IPS-15b (cell line): ENCODE measurements around the gene CLEC4A.
"Not testable (repeated sequence)": the region's sequence is repeated elsewhere in the genome, so short reads cannot be mapped to it uniquely, and the experiment has no call there.

Source experiments
- H3K27me3 ChIP-seq: one replicate; pipeline ENCODE4 v1.6.1; 2013; ENCODE audit warnings: low read length; ENCODE audit not compliant: control insufficient read depth, insufficient read depth
- H3K36me3 ChIP-seq: one replicate; pipeline ENCODE4 v1.6.1; 2013; ENCODE audit warnings: low read length; ENCODE audit not compliant: control insufficient read depth, insufficient read depth
- H3K4me1 ChIP-seq: one replicate; pipeline ENCODE4 v1.6.1; 2013; ENCODE audit warnings: mild to moderate bottlenecking, low read length; ENCODE audit not compliant: control insufficient read depth, insufficient read depth
- H3K4me3 ChIP-seq: one replicate; pipeline ENCODE4 v1.5.1; 2013; ENCODE audit warnings: low read depth, low read length
- H3K9ac ChIP-seq: one replicate; pipeline ENCODE4 v1.6.1; 2013; ENCODE audit warnings: low read depth, mild to moderate bottlenecking, low read length
- H3K9me3 ChIP-seq: one replicate; pipeline ENCODE4 v1.6.1; 2013; ENCODE audit warnings: mild to moderate bottlenecking, low read length; ENCODE audit not compliant: control insufficient read depth, insufficient read depth

Gene CLEC4A

DNA sequence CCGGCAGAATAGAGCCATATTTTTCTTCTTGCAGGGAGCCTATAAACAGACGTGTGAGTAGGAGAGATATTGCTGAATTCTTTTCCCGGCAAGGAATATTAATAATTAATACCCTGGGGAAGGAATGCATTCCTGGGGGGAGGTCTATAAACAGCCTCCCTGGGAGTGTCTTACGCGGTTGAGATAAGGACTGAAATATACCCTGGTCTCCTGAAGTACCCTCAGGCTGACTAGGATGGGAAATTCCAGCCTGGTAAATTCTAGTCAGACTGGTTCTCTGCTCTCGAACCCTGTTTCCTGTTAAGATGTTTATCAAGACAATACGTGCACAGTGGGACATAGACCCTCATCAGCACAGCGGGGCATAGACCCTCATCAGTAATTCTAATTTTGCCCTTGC lies 18.2 kb downstream of the CLEC4A start:
- H3K36me3 ChIP-seq, H3K9ac ChIP-seq, H3K27me3 ChIP-seq, H3K4me3 ChIP-seq, H3K9me3 ChIP-seq: not testable (repeated sequence)
- peaks cover 12% of the 10 kb centered on the region for H3K4me1 ChIP-seq

DNA sequence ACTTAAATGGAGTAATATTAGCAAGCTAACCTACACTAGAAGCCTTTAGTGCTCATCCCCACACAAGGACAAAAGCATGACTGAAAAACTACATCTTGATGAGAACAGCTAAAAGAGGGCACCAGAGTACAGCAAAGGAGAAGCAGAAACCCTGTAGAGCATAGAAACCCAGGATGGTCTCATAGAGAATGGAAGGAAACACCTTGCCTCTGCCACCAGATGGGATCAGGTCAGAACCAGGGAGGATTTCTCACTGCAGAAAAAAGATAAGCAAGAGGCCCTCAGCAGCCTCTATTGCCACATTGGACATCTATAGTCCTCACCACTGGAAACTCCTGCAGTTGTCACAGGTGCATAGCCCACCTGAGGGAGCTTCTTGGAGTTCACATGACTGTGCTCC lies 19.8 kb downstream of the CLEC4A start:
- Histone ChIP-seq H3K36me3 (no peaks in the 10 kb centered on the region), H3K4me3 (no peak overlapping the region), H3K9ac (no peak overlapping the region), H3K4me1 (peaks cover 14% of the 10 kb centered on the region), H3K9me3 (no peaks in the 10 kb centered on the region), H3K27me3 (no peaks in the 10 kb centered on the region)

DNA sequence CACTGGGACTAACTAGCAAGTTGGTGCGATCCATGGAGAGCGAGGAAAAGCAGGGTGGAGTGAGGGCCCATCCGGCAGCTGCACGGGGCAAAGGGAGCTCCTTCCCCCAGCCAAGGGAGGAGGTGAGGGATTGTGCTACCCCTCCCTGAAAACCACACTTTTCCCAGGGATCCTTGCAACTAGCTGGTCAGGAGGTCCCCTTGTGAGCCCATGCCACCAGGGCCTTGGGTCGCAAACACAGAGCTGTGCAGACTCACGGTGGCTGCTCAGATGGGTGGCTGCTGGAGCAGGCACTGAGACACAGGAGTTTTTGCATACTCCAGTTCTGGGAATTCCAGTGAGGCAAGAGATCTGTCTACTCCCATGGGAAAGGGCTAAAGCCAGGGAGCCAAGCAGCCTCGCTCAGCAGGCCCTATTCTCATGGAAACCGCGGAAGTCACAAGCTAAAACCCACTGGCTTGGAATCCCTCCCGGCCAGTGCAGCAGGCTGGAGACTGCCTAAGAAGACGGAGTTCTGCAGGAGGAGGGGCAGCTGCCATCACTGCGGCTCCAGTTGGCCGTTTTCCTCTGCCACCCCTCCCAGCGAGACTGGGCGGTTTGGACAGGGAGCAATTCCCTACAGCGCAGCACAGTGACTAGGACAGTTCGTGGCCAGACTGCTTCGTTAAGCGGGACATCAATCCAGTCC lies 22.5 kb downstream of the CLEC4A start:
- Histone ChIP-seq H3K27me3 (no peaks in the 10 kb centered on the region), H3K4me1 (peaks cover 14% of the 10 kb centered on the region), H3K9me3 (no peaks in the 10 kb centered on the region), H3K9ac (peak overlapping the region; percentile 18), H3K4me3 (peak overlapping the region; percentile 1), H3K36me3 (no peaks in the 10 kb centered on the region)

DNA sequence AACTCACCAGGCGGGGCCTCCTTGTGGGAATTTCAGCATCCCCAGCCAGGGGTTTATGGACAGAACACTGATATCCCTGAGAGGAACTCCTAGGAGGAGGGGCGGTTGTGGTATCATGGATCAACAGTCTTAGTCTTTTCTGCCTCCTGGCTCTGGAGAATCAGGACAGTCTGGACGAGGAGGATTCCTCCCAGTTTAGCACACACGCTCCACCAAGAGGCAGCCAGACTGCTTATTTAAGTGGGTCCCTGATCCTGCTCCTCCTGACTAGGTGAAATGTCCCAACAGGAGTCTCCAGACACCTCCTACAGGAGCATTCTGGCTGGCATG lies 23.0 kb downstream of the CLEC4A start:
- Histone ChIP-seq H3K9me3 (no peaks in the 10 kb centered on the region), H3K9ac (peak overlapping the region; percentile 18), H3K4me1 (peaks cover 14% of the 10 kb centered on the region)

DNA sequence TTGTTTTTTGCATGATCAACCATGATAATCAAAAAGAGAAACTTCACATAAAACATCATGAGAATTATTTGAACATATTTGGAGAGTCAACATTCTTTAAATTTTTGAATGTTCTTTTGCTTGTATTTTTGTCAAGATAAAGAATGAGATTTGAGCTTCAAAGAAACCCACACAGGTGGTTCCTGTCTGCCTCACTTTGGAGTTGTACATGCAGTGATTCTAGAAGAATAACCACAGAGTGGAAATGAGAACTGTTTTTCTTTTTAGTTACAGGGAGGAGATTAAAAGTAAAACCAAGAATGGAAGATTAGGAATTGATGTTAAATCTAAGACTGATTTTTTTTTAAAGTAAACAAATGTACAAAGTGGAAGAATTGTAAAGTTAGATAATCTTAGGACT lies 31.1 kb downstream of the CLEC4A start:
- Histone ChIP-seq H3K4me1 (peaks cover 5% of the 10 kb centered on the region), H3K36me3 (no peaks in the 10 kb centered on the region), H3K9me3 (no peaks in the 10 kb centered on the region), H3K4me3 (no peak overlapping the region), H3K9ac (no peak overlapping the region), H3K27me3 (no peaks in the 10 kb centered on the region)

More for the DNA sequence above, 23.0 kb downstream of the CLEC4A start:
- Histone ChIP-seq H3K27me3 (no peaks in the 10 kb centered on the region), H3K36me3 (no peaks in the 10 kb centered on the region), H3K4me3 (peak overlapping the region; percentile 1)

DNA sequence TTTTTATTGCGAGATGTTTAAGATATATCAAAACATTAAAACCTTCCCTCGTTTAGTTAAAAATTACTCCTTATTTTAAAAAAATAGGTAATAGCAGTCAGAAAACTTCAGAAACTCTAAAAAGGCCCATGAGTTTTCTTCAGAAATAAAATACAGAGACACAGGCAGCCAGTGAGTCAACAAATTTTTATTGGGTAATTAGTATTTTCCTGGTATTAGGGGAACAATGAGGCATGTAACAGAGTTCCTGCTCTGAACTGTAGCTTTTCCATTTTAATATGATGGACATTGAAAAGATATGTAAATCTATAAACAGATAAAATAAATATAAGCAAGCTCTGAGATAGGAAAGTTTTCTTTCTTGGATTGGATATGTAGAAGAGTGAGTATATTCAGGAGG lies 33.0 kb downstream of the CLEC4A start:
- Histone ChIP-seq H3K27me3 (no peaks in the 10 kb centered on the region), H3K4me3 (no peak overlapping the region), H3K4me1 (peaks cover 5% of the 10 kb centered on the region), H3K36me3 (no peaks in the 10 kb centered on the region), H3K9ac (no peak overlapping the region), H3K9me3 (no peaks in the 10 kb centered on the region)

DNA sequence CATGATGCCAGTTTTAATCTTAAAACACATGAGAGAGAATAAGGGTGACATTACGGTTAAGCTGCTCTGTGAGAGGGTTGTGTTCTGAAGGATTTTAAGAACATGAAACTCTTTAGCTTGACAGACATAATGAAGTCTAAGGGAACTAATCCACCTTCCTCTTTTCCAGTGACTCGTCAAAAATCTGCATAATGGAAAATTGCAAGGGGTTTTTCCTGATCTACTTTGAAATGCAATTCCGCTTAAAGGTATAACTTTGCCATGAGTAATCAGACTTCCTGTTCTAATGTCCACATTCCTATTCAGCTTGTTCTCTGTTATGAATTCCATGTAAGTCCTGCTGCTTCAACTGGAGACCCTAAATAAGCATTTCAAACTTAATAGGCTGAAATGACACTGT lies 33.4 kb downstream of the CLEC4A start, which contains the start of gene ZNF705A:
Gene ZNF705A (plus strand): TSS at position 171 of the 400 bp plus-strand sequence. CDS start 15,611 bp downstream, outside the sequence.
- Histone ChIP-seq H3K4me1 (peaks cover 5% of the 10 kb centered on the region), H3K4me3 (no peak within 1 kb of the TSS), H3K36me3 (no peaks in the 10 kb centered on the region), H3K9me3 (no peaks in the 10 kb centered on the region), H3K9ac (no peak within 1 kb of the TSS), H3K27me3 (no peaks in the 10 kb centered on the region)

DNA sequence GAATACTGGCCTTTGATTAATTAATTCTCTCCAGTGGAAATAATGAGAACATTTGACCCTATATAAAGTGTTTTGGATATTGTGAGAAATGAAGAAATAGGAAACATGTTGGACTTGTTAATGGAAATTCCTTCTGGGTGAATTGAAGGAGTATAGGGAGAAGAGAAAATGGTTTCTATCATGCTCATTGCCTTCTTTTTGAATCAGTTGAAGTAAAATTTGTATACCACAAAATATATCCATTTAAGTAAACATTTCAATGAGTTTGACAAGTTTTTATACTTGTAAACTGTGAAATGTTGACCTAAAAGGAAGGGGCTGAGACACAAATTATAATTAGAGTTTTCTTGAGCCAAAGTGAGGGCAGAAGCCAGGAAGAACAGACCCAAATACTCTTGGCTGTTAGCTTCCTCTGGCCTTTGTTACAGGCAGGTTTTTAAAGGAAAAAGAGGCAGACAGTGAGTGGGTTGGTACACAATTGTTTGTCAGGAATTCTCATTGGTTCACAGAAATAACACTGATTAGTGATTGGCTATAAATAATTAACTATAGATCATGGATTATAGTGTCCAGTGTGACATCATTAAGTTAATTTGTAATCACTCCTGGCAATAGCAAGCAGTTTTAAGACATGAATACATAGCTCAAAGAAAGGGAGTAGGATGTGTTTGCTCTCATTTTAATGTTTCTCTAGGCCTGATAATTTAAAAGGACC lies 34.2 kb downstream of the CLEC4A start:
- Histone ChIP-seq H3K27me3 (no peaks in the 10 kb centered on the region), H3K9ac (no peak overlapping the region), H3K4me3 (no peak overlapping the region), H3K4me1 (peaks cover 5% of the 10 kb centered on the region), H3K9me3 (no peaks in the 10 kb centered on the region), H3K36me3 (no peaks in the 10 kb centered on the region)

DNA sequence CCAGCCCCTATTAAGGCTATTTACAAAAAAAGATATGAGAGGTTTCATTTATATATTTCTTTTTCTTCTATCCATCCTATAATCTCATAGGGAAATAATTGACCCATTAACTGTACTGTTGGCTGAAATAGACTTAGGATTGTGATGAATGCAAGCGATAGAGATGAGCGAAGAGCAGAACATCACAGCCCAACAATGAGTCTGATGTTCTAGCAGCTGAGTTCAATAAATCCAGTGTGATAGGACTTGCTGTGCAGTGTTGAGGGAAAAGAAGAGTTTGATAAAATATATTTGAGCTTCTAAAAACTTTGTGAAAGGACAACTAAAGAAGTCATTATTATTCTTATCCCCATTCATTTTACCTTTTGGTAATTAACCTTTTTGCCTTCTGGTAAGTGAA lies 49.5 kb downstream of the CLEC4A start:
- not testable (repeated sequence) for H3K36me3 ChIP-seq, H3K27me3 ChIP-seq, H3K9ac ChIP-seq, H3K9me3 ChIP-seq, H3K4me1 ChIP-seq, H3K4me3 ChIP-seq

DNA sequence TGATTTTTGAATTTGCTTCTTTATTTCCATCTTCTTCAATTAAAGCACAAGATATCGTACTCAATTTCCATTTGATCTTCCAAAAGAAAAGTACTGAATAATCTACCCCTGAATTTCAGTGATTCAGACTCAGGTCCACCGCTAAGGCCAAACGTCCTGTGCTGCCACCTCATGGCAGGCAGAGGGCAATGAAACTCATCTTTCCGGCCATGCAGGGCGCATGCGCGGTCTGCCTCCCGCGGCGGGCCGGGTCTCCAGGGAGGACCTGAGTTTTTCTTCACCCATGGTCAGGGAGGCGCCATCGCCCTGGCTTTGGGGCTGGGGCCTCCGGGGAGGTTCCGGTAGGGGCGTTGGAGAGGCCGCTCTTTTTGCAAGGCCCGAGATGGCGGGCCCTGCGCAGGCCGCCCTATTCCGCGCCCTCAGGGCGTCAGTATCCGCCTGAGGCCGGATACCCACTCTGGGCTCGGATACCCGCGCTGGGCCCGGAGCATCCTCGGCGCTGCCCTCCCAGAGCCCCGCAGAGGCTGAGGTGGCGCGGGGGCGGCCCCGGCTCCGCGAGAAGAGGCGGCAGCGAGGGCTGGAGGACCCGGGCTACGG lies 56.7 kb downstream of the CLEC4A start:
- not testable (repeated sequence) for H3K27me3 ChIP-seq, H3K36me3 ChIP-seq, H3K9me3 ChIP-seq, H3K9ac ChIP-seq, H3K4me1 ChIP-seq
- peak overlapping the region; percentile 37 for H3K4me3 ChIP-seq

DNA sequence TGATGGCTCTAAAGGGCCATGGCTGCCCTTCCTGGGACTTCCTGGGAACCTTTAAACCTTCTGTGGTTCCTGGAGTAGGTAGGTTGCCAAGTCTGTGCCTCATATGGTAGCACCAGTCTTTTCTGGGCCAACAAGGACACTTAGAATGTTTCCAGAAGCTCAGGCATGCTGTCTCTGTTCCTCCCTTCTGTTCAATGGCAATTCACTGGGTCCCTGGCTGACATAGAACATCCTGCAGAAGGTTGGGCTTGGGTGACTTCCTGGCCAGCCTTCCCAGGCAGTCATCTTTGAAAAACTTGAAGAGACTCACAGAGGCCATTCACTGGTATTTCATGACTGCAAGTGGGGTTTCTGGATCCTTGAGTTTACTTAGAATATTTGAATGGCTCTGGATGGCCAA lies 57.9 kb downstream of the CLEC4A start:
- not testable (repeated sequence) for H3K4me3 ChIP-seq, H3K36me3 ChIP-seq, H3K9me3 ChIP-seq, H3K27me3 ChIP-seq, H3K9ac ChIP-seq, H3K4me1 ChIP-seq

DNA sequence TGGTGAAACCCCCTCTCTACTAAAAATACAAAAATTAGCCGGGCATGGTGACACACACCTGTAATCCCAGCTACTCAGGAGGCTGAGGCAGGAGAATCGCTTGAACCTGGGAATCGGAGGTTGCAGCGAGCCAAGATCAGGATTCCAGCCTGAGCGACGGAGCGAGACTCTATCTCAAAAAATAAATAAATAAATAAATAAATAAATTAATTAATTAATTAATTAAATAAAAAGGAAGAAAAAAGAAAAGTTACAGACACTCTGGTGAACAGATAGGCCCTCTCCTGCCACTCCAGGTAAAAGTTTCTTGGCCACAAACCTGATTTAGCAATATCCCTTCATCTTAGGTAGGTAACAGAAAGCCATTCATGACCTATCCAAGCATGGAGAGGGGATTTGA lies 59.5 kb downstream of the CLEC4A start:
- H3K36me3 ChIP-seq, H3K4me1 ChIP-seq, H3K9ac ChIP-seq, H3K4me3 ChIP-seq, H3K9me3 ChIP-seq, H3K27me3 ChIP-seq: not testable (repeated sequence)
